ENCODE measurements around the gene ZKSCAN4.

DNA sequence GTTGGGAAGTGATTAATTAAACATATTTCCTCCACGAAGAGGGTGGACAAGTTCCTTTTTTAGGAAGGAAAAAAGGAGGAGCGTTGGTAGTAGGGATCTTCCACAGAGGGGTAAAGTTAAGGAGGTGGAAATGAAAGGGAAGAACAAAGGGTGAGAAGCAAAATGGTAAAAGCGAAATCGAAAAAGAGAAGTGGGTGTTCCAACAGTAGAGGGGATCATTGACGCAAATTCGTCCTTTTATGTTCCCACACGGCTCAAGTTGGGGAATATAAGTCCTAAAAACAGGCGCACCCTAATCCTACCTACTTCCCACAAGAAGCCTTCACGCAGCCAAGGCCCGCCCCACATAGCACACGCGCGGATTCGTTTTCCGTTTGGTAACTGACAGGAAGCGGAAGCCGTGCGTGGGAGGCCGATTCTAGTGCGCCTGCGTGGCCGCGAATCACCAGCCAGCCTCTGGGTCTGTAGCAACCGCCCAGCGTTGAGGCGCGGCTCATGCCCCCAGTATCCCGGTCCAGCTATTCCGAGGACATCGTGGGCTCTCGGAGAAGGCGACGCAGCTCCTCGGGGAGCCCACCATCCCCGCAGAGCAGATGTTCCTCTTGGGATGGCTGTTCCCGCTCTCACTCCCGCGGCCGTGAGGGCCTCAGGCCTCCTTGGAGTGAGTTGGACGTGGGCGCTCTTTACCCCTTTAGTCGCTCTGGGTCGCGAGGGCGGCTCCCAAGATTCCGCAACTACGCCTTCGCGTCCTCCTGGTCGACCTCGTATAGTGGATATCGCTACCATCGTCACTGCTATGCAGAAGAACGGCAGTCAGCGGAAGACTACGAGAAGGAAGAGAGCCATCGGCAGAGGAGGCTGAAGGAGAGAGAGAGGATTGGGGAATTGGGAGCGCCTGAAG lies 7.1 kb upstream of the ZKSCAN4 start, which contains the start of gene NKAPL:
- TF ChIP-seq, protein P1, sequence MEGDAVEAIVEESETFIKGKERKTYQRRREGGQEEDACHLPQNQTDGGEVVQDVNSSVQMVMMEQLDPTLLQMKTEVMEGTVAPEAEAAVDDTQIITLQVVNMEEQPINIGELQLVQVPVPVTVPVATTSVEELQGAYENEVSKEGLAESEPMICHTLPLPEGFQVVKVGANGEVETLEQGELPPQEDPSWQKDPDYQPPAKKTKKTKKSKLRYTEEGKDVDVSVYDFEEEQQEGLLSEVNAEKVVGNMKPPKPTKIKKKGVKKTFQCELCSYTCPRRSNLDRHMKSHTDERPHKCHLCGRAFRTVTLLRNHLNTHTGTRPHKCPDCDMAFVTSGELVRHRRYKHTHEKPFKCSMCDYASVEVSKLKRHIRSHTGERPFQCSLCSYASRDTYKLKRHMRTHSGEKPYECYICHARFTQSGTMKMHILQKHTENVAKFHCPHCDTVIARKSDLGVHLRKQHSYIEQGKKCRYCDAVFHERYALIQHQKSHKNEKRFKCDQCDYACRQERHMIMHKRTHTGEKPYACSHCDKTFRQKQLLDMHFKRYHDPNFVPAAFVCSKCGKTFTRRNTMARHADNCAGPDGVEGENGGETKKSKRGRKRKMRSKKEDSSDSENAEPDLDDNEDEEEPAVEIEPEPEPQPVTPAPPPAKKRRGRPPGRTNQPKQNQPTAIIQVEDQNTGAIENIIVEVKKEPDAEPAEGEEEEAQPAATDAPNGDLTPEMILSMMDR (IDR thresholded peaks at IDR 0.05; ENCODE audit: control extremely low read depth in 1 of 3, insufficient read depth in 1 of 3, low read depth in 1 of 3, low read length in 3 of 3) = no peak
- no peak for TF ChIP-seq TEAD4 (IDR thresholded peaks at IDR 0.05; ENCODE audit: low read depth, low read length)
- no peak for TF ChIP-seq JUND (IDR thresholded peaks at IDR 0.05; ENCODE audit: low read length)
- TF ChIP-seq NRF1 (IDR thresholded peaks at IDR 0.05; ENCODE audit: low read depth, low read length) = no peak
- TF ChIP-seq, protein P2, sequence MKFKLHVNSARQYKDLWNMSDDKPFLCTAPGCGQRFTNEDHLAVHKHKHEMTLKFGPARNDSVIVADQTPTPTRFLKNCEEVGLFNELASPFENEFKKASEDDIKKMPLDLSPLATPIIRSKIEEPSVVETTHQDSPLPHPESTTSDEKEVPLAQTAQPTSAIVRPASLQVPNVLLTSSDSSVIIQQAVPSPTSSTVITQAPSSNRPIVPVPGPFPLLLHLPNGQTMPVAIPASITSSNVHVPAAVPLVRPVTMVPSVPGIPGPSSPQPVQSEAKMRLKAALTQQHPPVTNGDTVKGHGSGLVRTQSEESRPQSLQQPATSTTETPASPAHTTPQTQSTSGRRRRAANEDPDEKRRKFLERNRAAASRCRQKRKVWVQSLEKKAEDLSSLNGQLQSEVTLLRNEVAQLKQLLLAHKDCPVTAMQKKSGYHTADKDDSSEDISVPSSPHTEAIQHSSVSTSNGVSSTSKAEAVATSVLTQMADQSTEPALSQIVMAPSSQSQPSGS (IDR thresholded peaks at IDR 0.05; ENCODE audit: low read length) = no peak
- no peak for TF ChIP-seq BCL11A (IDR thresholded peaks at IDR 0.05; ENCODE audit: low read depth in 2 of 2, low read length in 2 of 2)
- no peak for TF ChIP-seq POLR2A (IDR thresholded peaks at IDR 0.05; ENCODE audit: control extremely low read depth in 1 of 2, low read depth in 2 of 2, low read length in 2 of 2)
- TF ChIP-seq, protein P3, sequence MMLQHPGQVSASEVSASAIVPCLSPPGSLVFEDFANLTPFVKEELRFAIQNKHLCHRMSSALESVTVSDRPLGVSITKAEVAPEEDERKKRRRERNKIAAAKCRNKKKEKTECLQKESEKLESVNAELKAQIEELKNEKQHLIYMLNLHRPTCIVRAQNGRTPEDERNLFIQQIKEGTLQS (IDR thresholded peaks at IDR 0.05; ENCODE audit: insufficient read depth, low read depth, low read length) = no peak
- TF ChIP-seq KDM5A (IDR thresholded peaks at IDR 0.05; ENCODE audit: low read length) = no peak
- TF ChIP-seq, protein P4, sequence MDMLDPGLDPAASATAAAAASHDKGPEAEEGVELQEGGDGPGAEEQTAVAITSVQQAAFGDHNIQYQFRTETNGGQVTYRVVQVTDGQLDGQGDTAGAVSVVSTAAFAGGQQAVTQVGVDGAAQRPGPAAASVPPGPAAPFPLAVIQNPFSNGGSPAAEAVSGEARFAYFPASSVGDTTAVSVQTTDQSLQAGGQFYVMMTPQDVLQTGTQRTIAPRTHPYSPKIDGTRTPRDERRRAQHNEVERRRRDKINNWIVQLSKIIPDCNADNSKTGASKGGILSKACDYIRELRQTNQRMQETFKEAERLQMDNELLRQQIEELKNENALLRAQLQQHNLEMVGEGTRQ (IDR thresholded peaks at IDR 0.05; ENCODE audit: low read length) = no peak
